ENCODE data around the gene TNFRSF25. TPM values are rescaled to one million over a fixed set of nuclear protein-coding genes. Genes with fewer than 3 reads are reported as not detected.
A peak's percentile ranks its signal among the peaks of the same experiment; 100 is the strongest.
"Not testable (repeated sequence)": the region's sequence is repeated elsewhere in the genome, so short reads cannot be mapped to it uniquely, and the experiment has no call there.

TNFRSF25 gene
- total RNA-seq, 2 donors from 2014 or later = 89.2 to 101 TPM

GRCh38 chr1:6445929-6446328 lies 20.0 kb downstream of the TNFRSF25 start:
- not testable (repeated sequence) for H3K4me3 Mint-ChIP-seq
- H3K27me3 Mint-ChIP-seq (ENCODE audit: low read depth) = peaks cover 53% of the 10 kb centered on the region

GRCh38 chr1:6445062-6445763 lies 20.8 kb downstream of the TNFRSF25 start:
- DNase-seq = peak; percentile 52 to 53
- Mint-ChIP-seq H3K4me3 (no peak overlapping the region), H3K27ac (no peak overlapping the region), H3K4me1 (ENCODE audit: low read depth) (peaks cover 21% of the 10 kb centered on the region), H3K27me3 (ENCODE audit: low read depth) (peaks cover 47% of the 10 kb centered on the region), H3K36me3 (ENCODE audit: insufficient read depth in 2 of 2) (no peaks in the 10 kb centered on the region), H3K9me3 (no peaks in the 10 kb centered on the region)
- no peak for ATAC-seq (replicated peaks in 1 of 2)

More at GRCh38 chr1:6445929-6446328, 20.0 kb downstream of the TNFRSF25 start:
- not testable (repeated sequence) for H3K27ac Mint-ChIP-seq; DNase-seq; H3K9me3 Mint-ChIP-seq; ATAC-seq (replicated peaks in 1 of 2); H3K36me3 Mint-ChIP-seq (ENCODE audit: insufficient read depth in 2 of 2)
- H3K4me1 Mint-ChIP-seq (ENCODE audit: low read depth) = peaks cover 21% of the 10 kb centered on the region

DNA sequence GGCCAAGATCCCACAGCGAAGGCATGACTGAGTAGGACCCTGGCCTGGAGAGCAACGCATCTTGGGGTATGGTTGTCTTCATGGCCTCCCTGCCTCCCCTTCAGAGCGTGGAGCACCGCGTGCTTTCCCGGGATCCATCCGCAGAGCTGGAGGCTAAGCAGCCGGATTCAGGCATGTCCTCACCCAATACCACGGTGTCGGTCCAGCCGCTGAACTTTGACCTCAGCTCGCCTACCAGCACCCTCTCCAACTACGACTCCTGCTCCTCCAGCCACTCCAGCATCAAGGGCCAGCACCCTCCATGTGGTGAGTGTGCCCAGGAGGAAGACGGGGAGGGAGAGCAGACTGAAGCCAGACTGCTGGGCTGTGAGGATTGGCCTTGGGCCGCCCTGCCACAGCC lies 21.6 kb downstream of the TNFRSF25 start:
- Mint-ChIP-seq H3K27ac (no peak overlapping the region), H3K4me3 (no peak overlapping the region), H3K27me3 (ENCODE audit: low read depth) (peaks cover 42% of the 10 kb centered on the region), H3K9me3 (no peaks in the 10 kb centered on the region), H3K36me3 (ENCODE audit: insufficient read depth in 2 of 2) (no peaks in the 10 kb centered on the region), H3K4me1 (ENCODE audit: low read depth) (peaks cover 17% of the 10 kb centered on the region)
- ATAC-seq (replicated peaks in 1 of 2) = no peak
- no peak for DNase-seq

DNA sequence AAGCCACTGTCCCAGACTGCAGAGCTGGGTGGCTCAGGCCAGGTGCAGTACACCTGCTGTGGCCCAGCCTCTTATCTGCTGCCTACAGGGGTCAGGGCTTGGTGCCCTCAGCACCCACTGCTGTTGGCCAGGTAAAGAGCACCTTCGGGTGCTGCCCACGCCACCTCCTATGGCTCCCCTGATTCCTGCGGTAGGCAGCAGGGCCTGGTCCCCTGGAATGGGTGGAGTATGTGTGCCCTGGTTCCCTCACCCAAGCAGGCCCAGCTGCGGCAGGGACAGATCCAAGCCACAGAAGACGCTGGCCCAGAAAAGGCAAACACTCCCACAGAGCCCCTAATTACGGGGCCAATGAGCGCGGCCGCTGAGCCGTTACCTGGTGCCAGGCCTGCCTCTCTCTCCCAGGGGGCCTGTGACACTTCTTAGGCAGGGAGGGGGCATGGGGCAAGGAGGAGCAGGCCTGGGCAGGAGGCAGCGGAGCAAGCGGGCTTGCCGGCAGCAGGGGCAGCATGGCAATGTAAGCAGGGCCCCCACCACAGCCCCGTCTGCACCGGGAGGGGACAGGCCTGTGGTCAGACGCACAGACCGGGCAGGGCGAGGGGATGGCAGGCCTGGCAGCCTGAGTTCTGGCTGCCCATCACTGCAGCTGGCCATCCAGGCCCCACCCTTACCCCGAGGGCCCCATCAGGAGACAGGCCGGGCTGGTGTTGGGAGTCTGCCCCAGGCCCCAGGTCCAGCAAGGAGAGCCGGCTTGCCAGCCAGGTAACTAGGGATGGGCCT lies 22.4 kb downstream of the TNFRSF25 start:
- Mint-ChIP-seq H3K4me1 (ENCODE audit: low read depth) (peaks cover 16% of the 10 kb centered on the region), H3K36me3 (ENCODE audit: insufficient read depth in 2 of 2) (no peaks in the 10 kb centered on the region), H3K27ac (no peak overlapping the region), H3K4me3 (no peak overlapping the region), H3K27me3 (ENCODE audit: low read depth) (peaks cover 45% of the 10 kb centered on the region), H3K9me3 (no peaks in the 10 kb centered on the region)
- DNase-seq = no peak
- ATAC-seq (replicated peaks in 1 of 2) = no peak

GRCh38 chr1:6441586-6441985 lies 24.4 kb downstream of the TNFRSF25 start:
- Mint-ChIP-seq H3K9me3 (no peaks in the 10 kb centered on the region), H3K36me3 (ENCODE audit: insufficient read depth in 2 of 2) (no peaks in the 10 kb centered on the region), H3K27ac (no peak overlapping the region), H3K27me3 (ENCODE audit: low read depth) (peaks cover 56% of the 10 kb centered on the region), H3K4me1 (ENCODE audit: low read depth) (peaks cover 11% of the 10 kb centered on the region), H3K4me3 (no peak overlapping the region)
- no peak for DNase-seq
- ATAC-seq (replicated peaks in 1 of 2) = no peak

DNA sequence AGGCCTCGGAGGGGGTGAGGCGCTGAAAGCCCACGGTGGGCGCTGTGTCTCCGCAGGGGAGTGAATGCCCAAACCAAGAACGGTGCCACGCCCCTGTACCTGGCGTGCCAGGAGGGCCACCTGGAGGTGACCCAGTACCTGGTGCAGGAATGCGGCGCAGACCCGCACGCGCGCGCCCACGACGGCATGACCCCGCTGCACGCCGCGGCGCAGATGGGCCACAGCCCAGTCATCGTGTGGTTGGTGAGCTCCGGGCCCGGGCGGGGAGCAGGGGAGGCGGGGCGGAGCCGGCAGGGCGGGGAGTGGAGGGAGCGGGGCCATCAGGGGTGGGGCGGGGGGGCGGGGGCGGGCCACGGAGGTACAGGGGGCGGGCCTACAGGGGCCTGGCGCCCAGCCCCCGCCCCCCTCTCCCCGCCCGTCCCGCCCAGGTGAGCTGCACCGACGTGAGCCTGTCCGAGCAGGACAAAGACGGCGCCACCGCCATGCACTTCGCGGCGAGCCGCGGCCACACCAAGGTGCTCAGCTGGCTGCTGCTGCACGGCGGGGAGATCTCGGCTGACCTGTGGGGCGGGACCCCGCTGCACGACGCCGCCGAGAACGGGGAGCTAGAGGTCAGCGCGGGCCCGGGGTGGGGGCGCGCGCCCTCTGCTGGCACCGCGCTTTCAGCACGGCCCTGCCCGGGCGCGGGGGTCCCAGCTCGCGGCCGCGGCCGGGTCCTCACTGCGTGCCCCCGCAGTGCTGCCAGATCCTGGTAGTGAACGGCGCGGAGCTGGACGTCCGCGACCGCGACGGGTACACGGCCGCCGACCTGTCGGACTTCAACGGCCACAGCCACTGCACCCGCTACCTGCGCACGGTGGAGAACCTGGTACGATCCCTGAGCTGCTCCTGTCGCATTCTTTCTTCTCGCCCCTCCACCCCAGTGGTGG lies 25.5 kb downstream of the TNFRSF25 start:
- ATAC-seq (replicated peaks in 1 of 2) (peak; percentile 93 to 94), DNase-seq (peak; percentile 82 to 89)
- peaks cover 11% of the 10 kb centered on the region for H3K4me1 Mint-ChIP-seq (ENCODE audit: low read depth)
- H3K27ac Mint-ChIP-seq = no peak overlapping the region
- no peaks in the 10 kb centered on the region for H3K36me3 Mint-ChIP-seq (ENCODE audit: insufficient read depth in 2 of 2)
- peak overlapping the region; percentile 66 to 78 for H3K4me3 Mint-ChIP-seq
- H3K27me3 Mint-ChIP-seq (ENCODE audit: low read depth) = peaks cover 45% of the 10 kb centered on the region
- no peaks in the 10 kb centered on the region for H3K9me3 Mint-ChIP-seq

- H3K27ac Mint-ChIP-seq = no peak overlapping the region
- no peaks in the 10 kb centered on the region for H3K9me3 Mint-ChIP-seq
- peaks cover 6% of the 10 kb centered on the region for H3K4me1 Mint-ChIP-seq (ENCODE audit: low read depth)
- peaks cover 36% of the 10 kb centered on the region for H3K27me3 Mint-ChIP-seq (ENCODE audit: low read depth)
- ATAC-seq (replicated peaks in 1 of 2) (peak; percentile 53 to 55), DNase-seq (peak; percentile 78 to 79)
- H3K36me3 Mint-ChIP-seq (ENCODE audit: insufficient read depth in 2 of 2) = no peaks in the 10 kb centered on the region
- H3K4me3 Mint-ChIP-seq = peak overlapping the region in 1 of 2 donors; percentile 51
These were observed 27.9 kb downstream of the TNFRSF25 start for GRCh38 chr1:6438047-6438525.

GRCh38 chr1:6437012-6437700 lies 28.8 kb downstream of the TNFRSF25 start:
- not testable (repeated sequence) for H3K27ac Mint-ChIP-seq; H3K4me1 Mint-ChIP-seq (ENCODE audit: low read depth); H3K36me3 Mint-ChIP-seq (ENCODE audit: insufficient read depth in 2 of 2); H3K9me3 Mint-ChIP-seq; DNase-seq; H3K4me3 Mint-ChIP-seq; ATAC-seq (replicated peaks in 1 of 2)
- H3K27me3 Mint-ChIP-seq (ENCODE audit: low read depth) = peaks cover 36% of the 10 kb centered on the region

DNA sequence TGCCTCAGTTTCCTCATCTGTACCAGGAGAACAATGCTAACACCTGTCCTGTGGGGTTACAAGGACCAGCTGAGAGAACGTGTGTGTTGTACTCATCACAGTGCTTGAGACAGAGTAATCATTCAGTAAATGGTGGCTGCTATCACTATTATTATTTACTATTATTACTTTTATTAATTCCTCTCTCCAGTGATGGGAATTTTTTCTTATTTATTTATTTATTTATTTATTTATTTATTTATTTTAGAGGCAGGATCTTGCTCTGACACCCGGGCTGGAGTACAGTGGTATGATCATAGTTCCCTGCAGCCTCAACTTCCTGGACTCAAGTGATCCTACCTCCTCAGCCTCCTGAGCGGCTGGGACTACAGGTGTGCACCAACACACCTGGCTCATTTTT lies 29.7 kb downstream of the TNFRSF25 start:
- not testable (repeated sequence) for H3K4me1 Mint-ChIP-seq (ENCODE audit: low read depth); H3K9me3 Mint-ChIP-seq; H3K36me3 Mint-ChIP-seq (ENCODE audit: insufficient read depth in 2 of 2); H3K27ac Mint-ChIP-seq; ATAC-seq (replicated peaks in 1 of 2); H3K4me3 Mint-ChIP-seq; DNase-seq
- H3K27me3 Mint-ChIP-seq (ENCODE audit: low read depth) = peaks cover 30% of the 10 kb centered on the region

DNA sequence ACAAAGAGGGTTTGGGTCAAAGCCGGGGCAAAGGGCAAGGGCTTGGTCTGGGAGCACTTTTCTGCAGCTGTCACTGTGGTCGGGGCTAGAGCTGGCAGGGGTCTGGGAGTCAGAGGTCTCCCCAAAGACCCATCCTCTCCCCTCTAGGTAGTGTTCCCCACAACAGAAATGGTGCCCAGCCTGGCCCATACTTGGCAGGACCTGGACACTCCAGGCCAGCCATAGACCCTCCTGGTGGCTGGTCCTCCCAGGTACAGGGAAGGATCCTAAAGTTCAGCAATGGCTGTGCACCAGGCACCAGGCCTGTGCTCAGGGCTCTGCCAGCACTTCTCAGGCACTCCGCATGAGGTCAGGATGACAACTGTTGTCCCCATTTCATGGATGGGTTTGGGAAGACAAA lies 30.4 kb downstream of the TNFRSF25 start:
- no peak for DNase-seq
- ATAC-seq (replicated peaks in 1 of 2) = no peak
- Mint-ChIP-seq H3K4me1 (ENCODE audit: low read depth) (peaks cover 6% of the 10 kb centered on the region), H3K4me3 (no peak overlapping the region), H3K27ac (no peak overlapping the region), H3K9me3 (no peaks in the 10 kb centered on the region), H3K27me3 (ENCODE audit: low read depth) (peaks cover 25% of the 10 kb centered on the region), H3K36me3 (ENCODE audit: insufficient read depth in 2 of 2) (no peaks in the 10 kb centered on the region)

DNA sequence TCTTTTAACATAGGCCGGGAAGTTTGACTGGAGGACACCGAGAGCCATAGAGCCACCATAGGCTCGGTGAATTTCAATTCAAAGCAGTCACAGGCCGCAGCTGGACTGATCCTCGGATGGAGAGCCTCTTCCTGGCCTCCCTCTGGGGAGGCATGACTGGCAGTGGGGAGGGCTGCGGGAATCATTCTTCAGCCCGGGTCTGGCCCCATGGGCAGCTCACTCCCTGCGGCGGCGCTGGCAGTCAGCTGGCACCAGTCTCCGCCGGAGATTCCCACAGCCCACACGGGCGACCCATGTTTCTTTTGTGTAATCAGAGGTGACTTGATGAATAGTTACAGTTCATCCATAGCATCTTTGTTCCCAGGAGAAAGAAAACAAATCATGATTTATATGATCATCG lies 30.8 kb downstream of the TNFRSF25 start:
- no peak for ATAC-seq (replicated peaks in 1 of 2)
- no peak for DNase-seq
- no peak overlapping the region for H3K4me3 Mint-ChIP-seq
- H3K4me1 Mint-ChIP-seq (ENCODE audit: low read depth) = peaks cover 6% of the 10 kb centered on the region
- no peaks in the 10 kb centered on the region for H3K9me3 Mint-ChIP-seq
- H3K27me3 Mint-ChIP-seq (ENCODE audit: low read depth) = peaks cover 25% of the 10 kb centered on the region
- H3K27ac Mint-ChIP-seq = no peak overlapping the region
- H3K36me3 Mint-ChIP-seq (ENCODE audit: insufficient read depth in 2 of 2) = no peaks in the 10 kb centered on the region

DNA sequence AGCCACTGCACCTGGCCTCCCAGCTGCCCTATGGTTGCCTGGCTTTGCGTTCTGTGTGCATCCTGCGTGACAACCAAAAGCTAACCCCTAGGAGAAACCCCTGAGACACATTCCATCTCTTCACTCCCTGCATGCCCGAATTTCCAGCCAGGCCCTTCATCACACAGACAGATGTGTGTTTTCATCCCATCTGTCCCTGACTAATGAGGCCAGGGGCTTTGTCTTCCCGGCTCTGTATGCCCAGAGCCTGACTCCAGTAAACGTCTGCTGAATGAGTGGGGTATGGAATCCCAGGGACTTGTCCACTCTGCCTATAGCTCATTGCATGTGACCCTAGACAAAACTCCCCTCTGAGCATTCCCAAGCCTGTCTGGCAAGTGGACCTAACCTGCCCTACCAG lies 31.8 kb downstream of the TNFRSF25 start:
- Mint-ChIP-seq H3K27ac (no peak overlapping the region), H3K4me1 (ENCODE audit: low read depth) (peaks cover 2% of the 10 kb centered on the region)
- ATAC-seq (replicated peaks in 1 of 2) = no peak

More for the DNA sequence above, 31.8 kb downstream of the TNFRSF25 start:
- H3K4me3 Mint-ChIP-seq = no peak overlapping the region
- no peaks in the 10 kb centered on the region for H3K9me3 Mint-ChIP-seq
- DNase-seq = no peak
- H3K27me3 Mint-ChIP-seq (ENCODE audit: low read depth) = peaks cover 20% of the 10 kb centered on the region
- no peaks in the 10 kb centered on the region for H3K36me3 Mint-ChIP-seq (ENCODE audit: insufficient read depth in 2 of 2)
